Muscle of leg (tissue), 11 donors: ENCODE results near the gene CYP19A1. TPM values are rescaled to one million over a fixed set of nuclear protein-coding genes. Genes with fewer than 3 reads are reported as not detected.
A peak's percentile ranks its signal among the peaks of the same experiment; 100 is the strongest.

Experiments used
- DNase-seq: peaks from one replicate; pipeline ENCODE4 v3.0.0; 2013
- H3K27ac ChIP-seq: one replicate; pipeline ENCODE4 v1.5.1; 2013; ENCODE audit warnings: mild to moderate bottlenecking, low read length, control low read depth
- H3K27me3 ChIP-seq: one replicate; pipeline ENCODE4 v1.6.1; 2013; ENCODE audit warnings: low read length; ENCODE audit not compliant: control insufficient read depth, insufficient read depth
- H3K36me3 ChIP-seq: one replicate; pipeline ENCODE4 v1.6.1; 2013; ENCODE audit warnings: low read length; ENCODE audit not compliant: control insufficient read depth, insufficient read depth
- H3K4me1 ChIP-seq: one replicate; pipeline ENCODE4 v1.6.1; 2013; ENCODE audit warnings: low read length; ENCODE audit not compliant: control insufficient read depth, insufficient read depth
- H3K4me3 ChIP-seq: one replicate; pipeline ENCODE4 v1.5.1; 2013; ENCODE audit warnings: low read length, control low read depth
- H3K9me3 ChIP-seq: replicated peaks from 2 replicates; pipeline ENCODE4 v1.6.1; 2013; ENCODE audit warnings: low read depth, low read length; ENCODE audit not compliant: control insufficient read depth
- WGBS: methylation state at CpG from one replicate; pipeline ENCODE4 v1.1.5; 2013; ENCODE audit warnings: missing lambda C conversion rate; ENCODE audit not compliant: insufficient coverage; 5-methylcytosine and 5-hydroxymethylcytosine counted together
- polyA plus RNA-seq, 8 donors: library from polyadenylated mRNA; unstranded; fragments of 120-200 nt; gene quantifications; one replicate each; pipeline versions ENCODE4 v1.2.1 to v1.2.3, GENCODE V29; 2013; ENCODE audit warnings: inconsistent platforms in 1 of 8, low replicate concordance in 1 of 8; ENCODE audit not compliant: insufficient read length in 8 of 8, insufficient read depth in 1 of 8
- total RNA-seq: library from RNA; stranded (reverse); fragments of 120-200 nt; gene quantifications from one replicate; pipeline ENCODE4 v1.2.4, GENCODE V29; 2013

CYP19A1 gene
- total and polyA plus RNA-seq, 9 donors: 0.51 to 2.0 (median 0.66) TPM

GRCh38 chr15:51303462-51303980 is 34.9 kb downstream of the CYP19A1 start:
- Histone ChIP-seq H3K27me3 (no peaks in the 10 kb centered on the region), H3K4me1 (peaks cover 23% of the 10 kb centered on the region), H3K27ac (no peak overlapping the region), H3K36me3 (no peaks in the 10 kb centered on the region), H3K4me3 (no peak overlapping the region), H3K9me3 (no peaks in the 10 kb centered on the region)
- WGBS: 39% methylated on average over 2 of the region's 2 CpGs
- no peak for DNase-seq

- H3K4me1 ChIP-seq: peaks cover 24% of the 10 kb centered on the region
- H3K27me3 ChIP-seq: no peaks in the 10 kb centered on the region
- no peak overlapping the region for H3K27ac ChIP-seq
- 77% methylated on average over 5 of the region's 6 CpGs for WGBS
- H3K9me3 ChIP-seq: no peaks in the 10 kb centered on the region
- no peak for DNase-seq
- no peak overlapping the region for H3K4me3 ChIP-seq
- no peaks in the 10 kb centered on the region for H3K36me3 ChIP-seq
Measured at GRCh38 chr15:51302480-51302879, 35.9 kb downstream of the CYP19A1 start.

- 79% methylated on average over 4 of the region's 5 CpGs for WGBS
- no peaks in the 10 kb centered on the region for H3K27me3 ChIP-seq
- no peaks in the 10 kb centered on the region for H3K36me3 ChIP-seq
- no peak overlapping the region for H3K4me3 ChIP-seq
- peaks cover 24% of the 10 kb centered on the region for H3K4me1 ChIP-seq
- DNase-seq: peak; percentile 56
- no peaks in the 10 kb centered on the region for H3K9me3 ChIP-seq
- peak overlapping the region; percentile 35 for H3K27ac ChIP-seq
Measured at GRCh38 chr15:51299187-51300015, 39.0 kb downstream of the CYP19A1 start.

- no CpG with 5 or more reads among the region's 2 CpGs for WGBS
- H3K9me3 ChIP-seq: no peaks in the 10 kb centered on the region
- no peak for DNase-seq
- H3K4me1 ChIP-seq: peaks cover 22% of the 10 kb centered on the region
- no peak overlapping the region for H3K4me3 ChIP-seq
- H3K36me3 ChIP-seq: no peaks in the 10 kb centered on the region
- no peaks in the 10 kb centered on the region for H3K27me3 ChIP-seq
- peak overlapping the region; percentile 29 for H3K27ac ChIP-seq
Measured at GRCh38 chr15:51298620-51299019, 39.8 kb downstream of the CYP19A1 start.

- no peaks in the 10 kb centered on the region for H3K9me3 ChIP-seq
- no peaks in the 10 kb centered on the region for H3K4me1 ChIP-seq
- 94% methylated on average over 2 of the region's 4 CpGs for WGBS
- H3K4me3 ChIP-seq: no peak overlapping the region
- H3K27ac ChIP-seq: no peak overlapping the region
- H3K36me3 ChIP-seq: no peaks in the 10 kb centered on the region
- H3K27me3 ChIP-seq: peaks cover 2% of the 10 kb centered on the region
- no peak for DNase-seq
Measured at GRCh38 chr15:51290720-51291119, 47.7 kb downstream of the CYP19A1 start.

GRCh38 chr15:51289290-51289689 is 49.1 kb downstream of the CYP19A1 start:
- 73% methylated on average over 1 of the region's 1 CpG for WGBS
- H3K27me3 ChIP-seq: peaks cover 2% of the 10 kb centered on the region
- H3K27ac ChIP-seq: no peak overlapping the region
- no peaks in the 10 kb centered on the region for H3K36me3 ChIP-seq
- no peak overlapping the region for H3K4me3 ChIP-seq
- no peaks in the 10 kb centered on the region for H3K9me3 ChIP-seq
- H3K4me1 ChIP-seq: no peaks in the 10 kb centered on the region
- DNase-seq: no peak

GRCh38 chr15:51288143-51289065 is 50.0 kb downstream of the CYP19A1 start:
- Histone ChIP-seq H3K27me3 (peaks cover 2% of the 10 kb centered on the region), H3K4me3 (no peak overlapping the region), H3K4me1 (no peaks in the 10 kb centered on the region), H3K36me3 (no peaks in the 10 kb centered on the region), H3K9me3 (no peaks in the 10 kb centered on the region), H3K27ac (no peak overlapping the region)
- 74% methylated on average over 6 of the region's 13 CpGs for WGBS
- DNase-seq: no peak

GRCh38 chr15:51286816-51287215 is 51.6 kb downstream of the CYP19A1 start:
- Histone ChIP-seq H3K36me3 (no peaks in the 10 kb centered on the region), H3K9me3 (no peaks in the 10 kb centered on the region), H3K4me1 (peaks cover 7% of the 10 kb centered on the region), H3K4me3 (no peak overlapping the region), H3K27ac (no peak overlapping the region), H3K27me3 (peaks cover 2% of the 10 kb centered on the region)
- DNase-seq: no peak
- no CpG with 5 or more reads among the region's 1 CpG for WGBS

GRCh38 chr15:51285399-51285798 is 53.0 kb downstream of the CYP19A1 start:
- H3K36me3 ChIP-seq: no peaks in the 10 kb centered on the region
- H3K27me3 ChIP-seq: peaks cover 5% of the 10 kb centered on the region
- DNase-seq: peak; percentile 85
- WGBS: 38% methylated on average over 2 of the region's 6 CpGs
- no peak overlapping the region for H3K4me3 ChIP-seq
- H3K27ac ChIP-seq: no peak overlapping the region
- H3K9me3 ChIP-seq: no peaks in the 10 kb centered on the region
- H3K4me1 ChIP-seq: peaks cover 9% of the 10 kb centered on the region

- Histone ChIP-seq H3K27ac (no peak overlapping the region), H3K4me1 (peaks cover 9% of the 10 kb centered on the region), H3K4me3 (no peak overlapping the region), H3K9me3 (no peaks in the 10 kb centered on the region), H3K27me3 (peaks cover 5% of the 10 kb centered on the region), H3K36me3 (no peaks in the 10 kb centered on the region)
- 93% methylated on average over 3 of the region's 6 CpGs for WGBS
- DNase-seq: no peak
Measured at GRCh38 chr15:51284871-51285270, 53.5 kb downstream of the CYP19A1 start.
